WI38 (cell line): Measurements from ENCODE around the gene DICER1.

Experiments
- H3K4me3 ChIP-seq: 2 replicates; pipeline ENCODE4 v1.5.1; 2011; ENCODE audit warnings: low read depth, mild to moderate bottlenecking, control low read depth, low read length
- TF ChIP-seq, protein P1 (sequence below): IDR thresholded peaks from 2 replicates; pipeline ENCODE4 v1.5.1; 2012; ENCODE audit warnings: low read depth, mild to moderate bottlenecking, control low read depth, low read length

Gene DICER1

DNA sequence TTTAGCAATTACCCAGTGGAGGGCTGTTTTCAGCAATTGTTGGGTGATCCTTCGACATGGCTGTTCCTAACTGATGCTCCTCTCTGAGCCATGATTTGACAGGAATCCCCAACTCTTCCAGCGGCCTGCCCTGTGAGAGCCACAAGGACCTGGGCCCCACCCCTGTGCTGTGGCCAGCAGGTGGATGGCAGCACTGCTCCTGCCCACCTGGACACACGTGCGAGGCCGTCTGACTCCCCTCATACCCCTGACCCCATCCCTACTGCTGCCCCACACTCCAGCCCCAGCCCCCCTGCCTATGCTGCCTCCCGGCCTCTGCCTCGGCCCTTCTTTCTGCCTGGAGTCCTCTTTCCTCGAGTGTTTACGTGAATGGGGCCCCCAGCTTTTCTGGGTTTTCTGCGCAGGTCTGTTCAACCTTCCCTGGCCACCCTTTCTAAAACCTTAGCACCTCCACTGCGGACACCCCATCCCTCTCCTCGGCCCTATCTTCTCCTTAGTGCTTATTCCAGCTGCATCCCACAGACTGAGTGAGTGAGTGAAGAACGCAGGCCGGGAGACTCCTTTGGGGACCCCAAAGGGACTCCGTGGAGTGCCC lies 111.4 kb downstream of the DICER1 start:
- no peak overlapping the region for H3K4me3 ChIP-seq
- TF ChIP-seq, protein P1, sequence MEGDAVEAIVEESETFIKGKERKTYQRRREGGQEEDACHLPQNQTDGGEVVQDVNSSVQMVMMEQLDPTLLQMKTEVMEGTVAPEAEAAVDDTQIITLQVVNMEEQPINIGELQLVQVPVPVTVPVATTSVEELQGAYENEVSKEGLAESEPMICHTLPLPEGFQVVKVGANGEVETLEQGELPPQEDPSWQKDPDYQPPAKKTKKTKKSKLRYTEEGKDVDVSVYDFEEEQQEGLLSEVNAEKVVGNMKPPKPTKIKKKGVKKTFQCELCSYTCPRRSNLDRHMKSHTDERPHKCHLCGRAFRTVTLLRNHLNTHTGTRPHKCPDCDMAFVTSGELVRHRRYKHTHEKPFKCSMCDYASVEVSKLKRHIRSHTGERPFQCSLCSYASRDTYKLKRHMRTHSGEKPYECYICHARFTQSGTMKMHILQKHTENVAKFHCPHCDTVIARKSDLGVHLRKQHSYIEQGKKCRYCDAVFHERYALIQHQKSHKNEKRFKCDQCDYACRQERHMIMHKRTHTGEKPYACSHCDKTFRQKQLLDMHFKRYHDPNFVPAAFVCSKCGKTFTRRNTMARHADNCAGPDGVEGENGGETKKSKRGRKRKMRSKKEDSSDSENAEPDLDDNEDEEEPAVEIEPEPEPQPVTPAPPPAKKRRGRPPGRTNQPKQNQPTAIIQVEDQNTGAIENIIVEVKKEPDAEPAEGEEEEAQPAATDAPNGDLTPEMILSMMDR, result no peak

DNA sequence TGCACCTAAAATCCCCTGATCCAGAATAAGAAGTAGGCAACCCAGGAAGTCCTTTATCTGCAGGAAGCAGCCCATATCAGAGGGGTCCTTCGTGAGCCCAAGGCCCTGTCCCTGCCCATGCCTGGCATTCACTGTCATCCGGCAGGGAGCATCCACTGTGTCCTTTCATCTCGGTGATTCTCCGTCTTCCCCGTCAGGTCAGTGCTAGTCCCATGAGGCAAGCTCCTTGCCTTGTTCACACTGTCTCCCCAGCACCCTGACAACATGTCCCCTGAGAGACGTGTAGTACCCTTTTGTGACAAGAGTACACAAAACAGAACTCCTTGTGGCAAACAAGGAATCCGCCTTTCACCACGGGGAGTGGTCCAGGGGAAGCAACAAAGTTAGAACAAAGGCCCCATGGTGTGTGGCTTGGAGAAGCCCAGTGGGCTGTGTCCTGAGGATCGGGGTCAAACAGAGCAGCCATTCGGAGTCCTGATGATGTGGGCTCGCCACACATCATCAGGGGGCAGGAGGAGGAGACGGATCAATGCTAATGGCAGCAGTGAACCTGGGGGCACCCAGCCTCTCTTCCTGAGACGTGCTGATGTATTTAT lies 112.1 kb downstream of the DICER1 start:
- no peak overlapping the region for H3K4me3 ChIP-seq
- TF ChIP-seq, protein P1, result no peak

DNA sequence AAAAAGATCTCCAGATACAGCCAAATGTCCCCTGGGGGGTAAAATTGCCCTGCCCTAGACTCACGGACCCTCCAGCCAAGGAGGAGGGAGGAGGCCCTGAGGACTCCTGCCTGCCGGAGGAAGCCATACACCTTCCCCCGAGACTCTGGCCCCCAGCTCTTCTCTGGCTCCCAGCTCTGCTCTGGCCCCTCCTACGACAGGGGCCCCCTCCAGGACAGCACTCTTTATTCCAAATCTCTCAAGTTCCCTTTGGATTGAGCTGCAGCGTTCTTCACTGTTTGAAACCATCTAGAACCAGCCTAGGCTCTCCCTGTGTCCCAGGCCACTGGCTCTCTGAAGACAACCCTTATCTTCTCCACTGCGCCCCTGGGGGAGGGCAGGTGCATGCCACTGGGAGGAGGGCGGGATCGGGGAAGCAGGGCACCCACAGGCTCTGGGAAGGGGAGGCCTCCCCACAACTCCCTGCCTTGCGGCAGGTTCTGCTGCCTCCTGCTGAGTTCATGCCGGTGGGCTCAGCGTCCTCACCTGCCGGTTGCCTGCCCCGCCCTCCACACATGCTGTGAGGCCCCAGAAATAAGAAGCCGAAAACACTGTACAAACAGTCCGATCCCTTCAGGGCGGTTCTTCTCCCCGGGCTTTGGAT lies 112.7 kb downstream of the DICER1 start:
- TF ChIP-seq, protein P1, result no peak
- no peak overlapping the region for H3K4me3 ChIP-seq

DNA sequence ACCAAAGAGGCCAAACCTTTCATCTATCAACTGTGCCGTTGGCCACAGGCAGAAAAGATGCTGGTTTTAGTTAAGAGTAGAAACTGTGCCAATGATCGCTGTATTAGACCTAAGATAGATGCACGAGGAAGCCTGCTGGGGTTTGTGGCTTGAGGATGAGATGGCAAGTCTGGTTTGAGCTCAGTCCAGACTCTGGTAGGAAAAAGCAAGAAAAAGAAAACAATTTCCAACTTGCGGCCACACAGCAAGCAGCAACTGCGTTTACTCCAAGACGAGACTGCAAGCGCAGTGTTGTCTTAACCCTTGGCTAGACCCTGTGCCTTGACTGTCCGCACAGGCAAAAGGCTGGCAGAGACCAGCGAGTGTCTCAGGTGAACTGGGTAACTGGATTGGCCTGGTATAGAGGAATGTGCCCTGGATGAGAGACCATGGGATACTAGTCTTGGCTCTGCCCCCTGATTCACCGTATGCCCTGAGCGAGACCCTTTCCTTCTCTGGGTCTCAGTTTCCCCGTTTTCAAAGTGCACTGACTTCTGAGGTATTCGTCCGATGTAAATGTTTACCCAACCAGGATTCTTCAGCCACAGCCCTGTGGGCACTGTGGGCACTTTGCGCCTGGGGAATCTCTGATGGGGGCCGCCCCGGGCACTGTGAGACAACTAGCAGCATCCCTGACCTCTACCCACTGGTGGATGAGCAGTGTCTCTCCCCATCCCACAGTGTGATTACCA lies 113.4 kb downstream of the DICER1 start:
- no peak overlapping the region for H3K4me3 ChIP-seq
- TF ChIP-seq, protein P1, result no peak

DNA sequence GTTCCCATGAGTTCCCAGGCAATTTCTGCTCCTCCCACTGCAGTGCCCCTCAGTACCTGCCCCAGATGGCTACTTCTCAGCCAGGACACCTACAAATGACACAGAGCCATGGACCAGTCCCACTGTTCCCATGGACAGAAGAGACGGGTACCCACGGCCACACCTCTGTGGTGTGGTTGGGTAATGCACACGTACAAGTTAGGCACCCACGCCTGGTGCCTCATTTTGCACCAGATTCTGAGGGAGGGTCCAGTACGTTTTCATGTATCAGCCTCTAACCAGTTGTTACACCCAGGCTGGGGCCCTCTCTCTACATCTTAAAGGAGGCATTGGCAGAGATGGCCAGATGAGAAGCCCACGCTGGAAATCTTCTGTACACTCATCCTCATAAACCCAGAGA lies 114.0 kb downstream of the DICER1 start:
- TF ChIP-seq, protein P1, result no peak
- H3K4me3 ChIP-seq, result no peak overlapping the region

DNA sequence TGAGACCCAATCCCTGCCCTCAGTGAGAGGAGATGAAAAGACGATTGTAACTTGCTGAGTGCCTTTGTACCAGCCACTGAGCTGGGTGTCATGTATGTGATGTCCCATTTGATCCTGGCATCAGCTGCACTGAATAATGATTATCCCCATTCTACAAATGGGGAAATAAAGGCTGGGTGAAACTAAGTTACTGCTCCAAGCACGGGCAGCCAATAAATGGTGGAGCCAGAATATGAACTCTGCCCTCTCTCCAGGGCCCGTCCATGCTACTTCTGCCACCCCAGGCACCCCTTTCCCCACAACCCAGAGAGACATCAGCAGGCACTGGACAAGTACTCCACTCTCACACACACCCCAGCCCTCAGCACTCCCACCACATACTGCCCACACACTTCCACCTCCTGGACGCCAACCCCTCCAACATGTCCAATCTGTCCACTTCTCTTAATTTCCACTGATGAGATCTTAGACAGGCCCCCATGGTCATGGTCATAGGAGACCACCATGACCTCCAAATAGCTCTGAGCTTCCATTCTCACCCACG lies 115.8 kb downstream of the DICER1 start:
- H3K4me3 ChIP-seq, result no peak overlapping the region
- TF ChIP-seq, protein P1, result no peak
